Renal pelvis (tissue), 12 donors: ENCODE results near the gene HADHA. TPM values are rescaled to one million over a fixed set of nuclear protein-coding genes. Genes with fewer than 3 reads are reported as not detected.
"Not testable (repeated sequence)": the region's sequence is repeated elsewhere in the genome, so short reads cannot be mapped to it uniquely, and the experiment has no call there.

Experiments used
- DNase-seq: peaks from one replicate; pipeline ENCODE4 v3.0.0-alpha.2; 2013
- long read RNA-seq, 16 experiments: transcript quantifications; one replicate each; lab custom pipeline, GENCODE V29; 2026
- polyA plus RNA-seq, 3 donors: library from polyadenylated mRNA; unstranded; fragments of 120-200 nt; gene quantifications; one replicate each; pipeline ENCODE4 v1.2.1, GENCODE V29; 2013; ENCODE audit not compliant: insufficient read length in 3 of 3

Gene HADHA
- 100 to 1,000 TPM; 199 to 235 (median 218) TPM for polyA plus RNA-seq
- long read RNA-seq, donor 1, transcript HADHA-201 (20 exons, 3,037 nt): major isoform, 35 of 78 reads
- long read RNA-seq, donor 1, partial matches to known transcripts: 43 of 78 reads
- long read RNA-seq, donor 1, other reads (novel, unspliced or antisense): 0 of 78 reads
- long read RNA-seq, donor 2, transcript HADHA-201 (20 exons, 3,037 nt): major isoform, 49 of 125 reads
- long read RNA-seq, donor 2, partial matches to known transcripts: 75 of 125 reads
- long read RNA-seq, donor 2, other reads (novel, unspliced or antisense): 0 of 125 reads
- long read RNA-seq, donor 3, transcript HADHA-201 (20 exons, 3,037 nt): major isoform, 31 of 59 reads
- long read RNA-seq, donor 3, partial matches to known transcripts: 28 of 59 reads
- long read RNA-seq, donor 3, other reads (novel, unspliced or antisense): 0 of 59 reads
- long read RNA-seq, donor 4, transcript HADHA-201 (20 exons, 3,037 nt): major isoform, 31 of 50 reads
- long read RNA-seq, donor 4, partial matches to known transcripts: 18 of 50 reads
- long read RNA-seq, donor 4, other reads (novel, unspliced or antisense): 0 of 50 reads
- long read RNA-seq, donor 5, transcript HADHA-201 (20 exons, 3,037 nt): major isoform, 17 of 23 reads
- long read RNA-seq, donor 5, partial matches to known transcripts: 6 of 23 reads
- long read RNA-seq, donor 5, other reads (novel, unspliced or antisense): 0 of 23 reads
- long read RNA-seq, donor 6, transcript HADHA-201 (20 exons, 3,037 nt): major isoform, 25 of 149 reads
- long read RNA-seq, donor 6, partial matches to known transcripts: 123 of 149 reads
- long read RNA-seq, donor 6, other reads (novel, unspliced or antisense): 0 of 149 reads
- long read RNA-seq, donor 7, transcript HADHA-201 (20 exons, 3,037 nt): major isoform, 43 of 64 reads
- long read RNA-seq, donor 7, partial matches to known transcripts: 18 of 64 reads
- long read RNA-seq, donor 7, other reads (novel, unspliced or antisense): 0 of 64 reads
- long read RNA-seq, donor 8, transcript HADHA-201 (20 exons, 3,037 nt): major isoform, 9 of 22 reads
- long read RNA-seq, donor 8, partial matches to known transcripts: 13 of 22 reads
- long read RNA-seq, donor 8, other reads (novel, unspliced or antisense): 0 of 22 reads
- long read RNA-seq, donor 9, transcript HADHA-201 (20 exons, 3,037 nt): major isoform, 43 of 105 reads
- long read RNA-seq, donor 9, partial matches to known transcripts: 62 of 105 reads
- long read RNA-seq, donor 9, other reads (novel, unspliced or antisense): 0 of 105 reads
- long read RNA-seq, donor 10, transcript HADHA-201 (20 exons, 3,037 nt): major isoform, 24 of 75 reads
- long read RNA-seq, donor 10, partial matches to known transcripts: 51 of 75 reads
- long read RNA-seq, donor 10, other reads (novel, unspliced or antisense): 0 of 75 reads
- long read RNA-seq, donor 11, transcript HADHA-201 (20 exons, 3,037 nt): major isoform, 25 of 52 reads
- long read RNA-seq, donor 11, partial matches to known transcripts: 27 of 52 reads
- long read RNA-seq, donor 11, other reads (novel, unspliced or antisense): 0 of 52 reads
- long read RNA-seq, donor 12, transcript HADHA-201 (20 exons, 3,037 nt): major isoform, 47 of 354 reads
- long read RNA-seq, donor 12, partial matches to known transcripts: 204 of 354 reads
- long read RNA-seq, donor 12, other reads (novel, unspliced or antisense): 103 of 354 reads
- long read RNA-seq, donor 13, transcript HADHA-201 (20 exons, 3,037 nt): major isoform, 14 of 48 reads
- long read RNA-seq, donor 13, partial matches to known transcripts: 33 of 48 reads
- long read RNA-seq, donor 13, other reads (novel, unspliced or antisense): 0 of 48 reads
- long read RNA-seq, donor 14: 0 reads
- long read RNA-seq, donor 15, transcript HADHA-201 (20 exons, 3,037 nt): major isoform, 51 of 147 reads
- long read RNA-seq, donor 15, partial matches to known transcripts: 90 of 147 reads
- long read RNA-seq, donor 15, other reads (novel, unspliced or antisense): 5 of 147 reads
- long read RNA-seq, donor 16, transcript HADHA-201 (20 exons, 3,037 nt): major isoform, 34 of 80 reads
- long read RNA-seq, donor 16, partial matches to known transcripts: 45 of 80 reads
- long read RNA-seq, donor 16, other reads (novel, unspliced or antisense): 0 of 80 reads

GRCh38 chr2:26244309-26245230, at the start of gene HADHA, which contains the start of gene HADHB:
Gene HADHA (minus strand): TSS chr2:26244632. CDS start chr2:26244596, 36 bp downstream.
Gene HADHB (plus strand): TSS chr2:26244939. CDS start chr2:26254255, 9,316 bp downstream.
- peak; percentile 88 for DNase-seq

- DNase-seq: no peak
These were observed 48.2 kb upstream of the HADHA start for GRCh38 chr2:26292646-26293045.

GRCh38 chr2:26290001-26290400, 45.6 kb upstream of the HADHA start:
- no peak for DNase-seq

GRCh38 chr2:26285931-26286330, 41.5 kb upstream of the HADHA start:
- no peak for DNase-seq

- DNase-seq: no peak
These were observed 39.7 kb upstream of the HADHA start for GRCh38 chr2:26284132-26284531.

GRCh38 chr2:26283606-26284005, 39.2 kb upstream of the HADHA start:
- DNase-seq: no peak

GRCh38 chr2:26281226-26281625, 36.8 kb upstream of the HADHA start:
- no peak for DNase-seq

GRCh38 chr2:26279886-26280285, 35.5 kb upstream of the HADHA start:
- DNase-seq: no peak

- no peak for DNase-seq
These were observed 32.2 kb upstream of the HADHA start for GRCh38 chr2:26276484-26277227.

- no peak for DNase-seq
These were observed 29.7 kb upstream of the HADHA start for GRCh38 chr2:26274058-26274613.

GRCh38 chr2:26273501-26273900, 29.1 kb upstream of the HADHA start:
- no peak for DNase-seq

- DNase-seq: no peak
These were observed 25.9 kb upstream of the HADHA start for GRCh38 chr2:26270373-26270772.

GRCh38 chr2:26269571-26270158, 25.2 kb upstream of the HADHA start:
- DNase-seq: no peak

- not testable (repeated sequence) for DNase-seq
These were observed 24.4 kb upstream of the HADHA start for GRCh38 chr2:26268670-26269385.

- DNase-seq: no peak
These were observed 23.8 kb upstream of the HADHA start for GRCh38 chr2:26268213-26268612.

- DNase-seq: not testable (repeated sequence)
These were observed 14.4 kb upstream of the HADHA start for GRCh38 chr2:26258836-26259235.
